GM06990 (cell line): ENCODE data around the gene UGT1A3.

Experiments
- DNase-seq: peaks from one replicate; pipeline ENCODE4 v3.0.0-alpha.2; 2011; ENCODE audit not compliant: insufficient read length; ENCODE audit errors: extremely low read depth
- H3K27me3 ChIP-seq: replicated peaks from 2 replicates; pipeline ENCODE4 v1.6.0; 2011; ENCODE audit warnings: low read length; ENCODE audit not compliant: control insufficient read depth, insufficient read depth
- H3K36me3 ChIP-seq: 2 replicates; pipeline ENCODE4 v1.5.1; 2011; ENCODE audit warnings: low read length; ENCODE audit not compliant: control insufficient read depth, insufficient read depth
- H3K4me3 ChIP-seq: replicated peaks from 2 replicates; pipeline ENCODE4 v1.5.1; 2011; ENCODE audit warnings: low read depth, mild to moderate bottlenecking, control low read depth, low read length
- CTCF ChIP-seq: IDR thresholded peaks from 2 replicates; pipeline ENCODE4 v1.5.1; 2011; ENCODE audit warnings: low read length, control low read depth, mild to moderate bottlenecking, inconsistent platforms; ENCODE audit not compliant: insufficient read depth, poor library complexity, severe bottlenecking

UGT1A3 gene

GRCh38 chr2:233728723-233729301 lies at the start of gene UGT1A3:
Gene UGT1A3 (plus strand): TSS chr2:233729042. CDS start chr2:233729127, 85 bp downstream.
- no peak for DNase-seq

GRCh38 chr2:233679196-233679595 lies 49.6 kb upstream of the UGT1A3 start:
- no peaks in the 10 kb centered on the region for H3K36me3 ChIP-seq
- 0 out of 2 replicates have a peak, but pooled peaks cover 1% of the 10 kb centered on the region for H3K27me3 ChIP-seq
- DNase-seq = no peak
- H3K4me3 ChIP-seq = no peak overlapping the region
- TF ChIP-seq CTCF = no peak

More at GRCh38 chr2:233728723-233729301, at the start of gene UGT1A3:
- H3K4me3 ChIP-seq = no peak within 1 kb of the TSS
- no peaks in the 10 kb centered on the region for H3K27me3 ChIP-seq
- H3K36me3 ChIP-seq = no peaks in the 10 kb centered on the region
- no peak for TF ChIP-seq CTCF

GRCh38 chr2:233680361-233681045 lies 48.3 kb upstream of the UGT1A3 start:
- no peaks in the 10 kb centered on the region for H3K36me3 ChIP-seq
- 0 out of 2 replicates have a peak, but pooled peaks cover 1% of the 10 kb centered on the region for H3K27me3 ChIP-seq
- H3K4me3 ChIP-seq = no peak overlapping the region
- no peak for TF ChIP-seq CTCF
- no peak for DNase-seq

GRCh38 chr2:233681521-233682099 lies 47.2 kb upstream of the UGT1A3 start, which contains the start of gene UGT1A7:
Gene UGT1A7 (plus strand): TSS chr2:233681901. CDS start chr2:233681938, 37 bp downstream.
- DNase-seq = no peak
- 0 out of 2 replicates have a peak, but pooled peaks cover 1% of the 10 kb centered on the region for H3K27me3 ChIP-seq
- no peak for TF ChIP-seq CTCF
- H3K36me3 ChIP-seq = no peaks in the 10 kb centered on the region
- no peak within 1 kb of the TSS for H3K4me3 ChIP-seq

- H3K36me3 ChIP-seq = no peaks in the 10 kb centered on the region
- TF ChIP-seq CTCF = no peak
- no peak overlapping the region for H3K4me3 ChIP-seq
- 0 out of 2 replicates have a peak, but pooled peaks cover 1% of the 10 kb centered on the region for H3K27me3 ChIP-seq
- no peak for DNase-seq
Observed at GRCh38 chr2:233684640-233685039, 44.2 kb upstream of the UGT1A3 start.
